Karpas-422 (cell line): ENCODE measurements around the gene C10orf53. TPM values are rescaled to one million over a fixed set of nuclear protein-coding genes. Genes with fewer than 3 reads are reported as not detected.

Source experiments
- DNase-seq: peaks from one replicate; pipeline ENCODE4 v3.0.0-alpha.2; 2015
- H2AFZ ChIP-seq: fragments of 200-600 bp; sonication (generic); 2 replicates; pipeline ENCODE4 v1.6.1; 2014; ENCODE audit warnings: antibody characterized with exemption, low read length, mixed read lengths
- H3K27ac ChIP-seq: fragments of 200-600 bp; sonication (generic); 2 replicates; pipeline ENCODE4 v1.5.1; 2014; ENCODE audit warnings: mild to moderate bottlenecking, low read length, moderate library complexity
- H3K27me3 ChIP-seq: fragments of 200-600 bp; sonication (generic); 2 replicates; pipeline ENCODE4 v1.6.1; 2014; ENCODE audit warnings: low read length, mixed read lengths
- H3K36me3 ChIP-seq: fragments of 200-600 bp; sonication (generic); 2 replicates; pipeline ENCODE4 v1.6.1; 2014; ENCODE audit warnings: low read length, mixed read lengths; ENCODE audit not compliant: insufficient read depth
- H3K4me1 ChIP-seq: fragments of 200-600 bp; sonication (generic); 2 replicates; pipeline ENCODE4 v1.6.1; 2014; ENCODE audit warnings: mild to moderate bottlenecking, low read length, mixed read lengths
- H3K4me2 ChIP-seq: fragments of 200-600 bp; sonication (generic); 2 replicates; pipeline ENCODE4 v1.6.1; 2014; ENCODE audit warnings: low read length, low read depth, mild to moderate bottlenecking; ENCODE audit not compliant: poor library complexity, severe bottlenecking
- H3K4me3 ChIP-seq: fragments of 200-600 bp; sonication (generic); 2 replicates; pipeline ENCODE4 v1.5.1; 2014; ENCODE audit warnings: mild to moderate bottlenecking, antibody characterized with exemption, low read length, mixed read lengths
- H3K79me2 ChIP-seq: fragments of 200-600 bp; sonication (generic); 2 replicates; pipeline ENCODE4 v1.6.1; 2014; ENCODE audit warnings: mild to moderate bottlenecking, low read length, mixed read lengths
- H3K9ac ChIP-seq: fragments of 200-600 bp; sonication (generic); 2 replicates; pipeline ENCODE4 v1.6.0; 2014; ENCODE audit warnings: low read length
- H3K9me2 ChIP-seq: fragments of 200-600 bp; sonication (generic), shearing (Covaris generic); replicated peaks from 2 replicates; pipeline ENCODE4 v1.6.0; 2014; ENCODE audit warnings: mild to moderate bottlenecking, low read length, moderate library complexity; ENCODE audit not compliant: insufficient read depth
- H3K9me3 ChIP-seq: fragments of 300-700, 200-600 bp; sonication (generic); 2 replicates; pipeline ENCODE4 v1.6.1; 2014; ENCODE audit warnings: low read length, mixed read lengths
- H4K20me1 ChIP-seq: fragments of 200-600 bp; sonication (generic); 2 replicates; pipeline ENCODE4 v1.6.1; 2014; ENCODE audit warnings: mild to moderate bottlenecking, antibody characterized with exemption, low read length, low read depth; ENCODE audit not compliant: insufficient read depth
- total RNA-seq: library from RNA; depleted of rRNA; stranded (reverse); fragments of >200 nt; shearing (Covaris generic); gene quantifications from 2 replicates; pipeline ENCODE4 v1.2.3, GENCODE V29; 2014; ENCODE audit warnings: low replicate concordance; rRNA removed

Gene C10orf53
- total RNA-seq, 1 experiment from 2014 or later, result not detected

DNA sequence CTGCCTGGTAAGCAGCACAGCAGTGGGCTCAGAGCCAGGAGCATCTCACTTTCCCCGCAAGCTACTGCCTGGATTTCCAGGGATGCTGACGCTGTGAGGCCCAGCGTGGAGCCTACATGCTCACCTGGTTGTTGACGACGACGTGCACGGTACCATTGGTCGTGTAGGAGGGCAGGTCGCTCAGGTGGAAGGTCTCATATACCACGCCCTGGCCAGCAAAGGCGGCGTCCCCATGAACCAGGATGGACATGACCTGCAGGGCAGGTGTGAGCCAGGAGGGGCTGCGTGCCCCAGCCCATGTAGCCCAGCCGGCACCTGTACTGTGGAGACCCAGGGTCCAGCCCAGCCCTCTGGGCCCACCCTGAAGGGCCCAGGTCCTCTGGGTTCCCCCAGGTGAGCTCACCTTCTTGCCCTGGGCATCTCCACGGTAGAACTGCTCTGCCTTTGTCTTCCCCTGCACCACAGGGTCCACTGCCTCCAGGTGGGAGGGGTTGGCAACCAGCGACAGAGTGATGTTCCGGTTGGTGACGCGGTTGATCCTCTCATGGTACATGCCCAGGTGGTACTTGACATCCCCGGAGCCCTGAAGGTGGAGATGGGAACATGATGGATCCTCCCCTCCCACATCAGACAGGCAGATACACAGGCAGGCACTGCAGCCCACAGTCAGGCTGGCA is 67.3 kb downstream of the C10orf53 start:
- DNase-seq, result no peak
- Histone ChIP-seq H3K4me1 (no peaks in the 10 kb centered on the region), H3K9me2 (no peaks in the 10 kb centered on the region), H3K9ac (no peak overlapping the region), H3K36me3 (no peaks in the 10 kb centered on the region), H3K4me3 (no peak overlapping the region), H4K20me1 (no peaks in the 10 kb centered on the region), H3K9me3 (no peaks in the 10 kb centered on the region), H3K27ac (no peak overlapping the region), H3K27me3 (no peaks in the 10 kb centered on the region), H2AFZ (no peak overlapping the region), H3K4me2 (no peak overlapping the region), H3K79me2 (no peaks in the 10 kb centered on the region)

Other genes starting within 250 kb of the C10orf53 start
- gene ERCC6, start 140.5 kb upstream of the C10orf53 start, total RNA-seq, result 15.4 and 33.8 TPM in 2 replicates
- not detected in 2 replicates for gene SLC18A3, start 69.3 kb upstream of the C10orf53 start, total RNA-seq
- gene CHAT, start 65.6 kb upstream of the C10orf53 start, total RNA-seq, result not detected in 2 replicates
- gene OGDHL, start 82.7 kb downstream of the C10orf53 start, total RNA-seq, result 0.75 and 1.8 TPM in 2 replicates